Fibroblast of skin of left biceps (primary cell): ENCODE results near the gene EP300.
"Not testable (repeated sequence)": the region's sequence is repeated elsewhere in the genome, so short reads cannot be mapped to it uniquely, and the experiment has no call there.

ENCODE experiments used
- DNase-seq, 2 experiments: peaks; one replicate each; pipeline ENCODE4 v3.0.0-alpha.2; 2013; ENCODE audit warnings: low read depth in 2 of 2

Gene EP300

DNA sequence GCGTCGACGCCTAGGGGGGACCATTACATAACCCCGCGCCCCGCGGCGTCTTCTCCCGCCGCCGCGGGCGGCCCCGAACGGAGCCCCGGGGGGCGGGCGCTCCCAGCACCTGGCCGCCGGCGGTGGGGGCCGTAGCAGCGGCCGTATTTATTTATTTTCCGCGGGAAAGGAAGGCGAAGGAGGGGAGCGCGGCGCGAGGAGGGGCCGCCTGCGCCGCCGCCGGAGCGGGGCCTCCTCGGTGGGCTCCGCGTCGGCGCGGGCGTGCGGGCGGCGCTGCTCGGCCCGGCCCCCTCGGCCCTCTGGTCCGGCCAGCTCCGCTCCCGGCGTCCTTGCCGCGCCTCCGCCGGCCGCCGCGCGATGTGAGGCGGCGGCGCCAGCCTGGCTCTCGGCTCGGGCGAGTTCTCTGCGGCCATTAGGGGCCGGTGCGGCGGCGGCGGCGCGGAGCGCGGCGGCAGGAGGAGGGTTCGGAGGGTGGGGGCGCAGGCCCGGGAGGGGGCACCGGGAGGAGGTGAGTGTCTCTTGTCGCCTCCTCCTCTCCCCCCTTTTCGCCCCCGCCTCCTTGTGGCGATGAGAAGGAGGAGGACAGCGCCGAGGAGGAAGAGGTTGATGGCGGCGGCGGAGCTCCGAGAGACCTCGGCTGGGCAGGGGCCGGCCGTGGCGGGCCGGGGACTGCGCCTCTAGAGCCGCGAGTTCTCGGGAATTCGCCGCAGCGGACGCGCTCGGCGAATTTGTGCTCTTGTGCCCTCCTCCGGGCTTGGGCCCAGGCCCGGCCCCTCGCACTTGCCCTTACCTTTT, at the start of gene EP300:
EP300 (plus strand) TSS at position 570 of the 795 bp plus-strand sequence. CDS start 413 bp downstream, outside the sequence.
- peak; percentile 44 to 46 for DNase-seq

- DNase-seq, result no peak
Observed at GRCh38 chr22:41043722-41044121, 48.7 kb upstream of the EP300 start.

GRCh38 chr22:41045575-41045974, 46.8 kb upstream of the EP300 start:
- DNase-seq, result not testable (repeated sequence)

DNA sequence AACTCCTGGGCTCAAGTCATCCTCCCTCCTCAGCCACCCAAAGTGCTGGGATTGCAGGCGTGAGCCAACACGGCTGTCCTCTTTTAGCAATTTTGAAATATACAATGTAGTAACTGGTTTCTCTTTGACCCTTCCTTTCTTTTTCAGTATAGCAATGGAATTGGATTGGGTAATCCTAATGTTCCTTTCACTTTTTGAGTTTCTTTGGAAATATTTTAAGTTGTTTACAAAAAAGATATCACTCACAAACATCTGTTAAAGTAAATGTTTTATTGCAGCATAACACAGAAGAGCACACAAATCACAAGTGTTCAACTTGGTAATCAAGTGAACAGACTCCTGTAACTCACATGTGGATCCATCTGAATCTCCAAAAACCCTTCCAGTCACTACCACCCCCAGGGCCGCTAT, 44.6 kb upstream of the EP300 start:
- DNase-seq, result no peak

DNA sequence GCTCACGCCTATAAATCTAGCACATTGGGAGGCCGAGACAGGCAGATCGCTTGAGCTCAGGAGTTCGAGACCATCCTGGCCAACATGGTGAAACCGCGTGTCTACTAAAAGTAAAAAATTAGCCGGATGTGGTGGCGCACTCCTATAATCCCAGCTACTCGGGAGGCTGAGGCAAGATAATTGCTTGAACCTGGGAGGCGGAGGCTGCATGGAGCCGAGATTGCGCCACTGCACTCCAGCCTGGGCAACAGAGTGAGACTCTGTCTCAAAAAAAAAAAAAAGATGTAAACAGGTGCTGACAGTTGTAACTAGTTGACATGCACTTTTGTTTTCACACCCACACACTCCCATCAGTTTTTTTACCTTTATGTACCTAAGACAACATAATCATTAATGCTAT, 44.0 kb upstream of the EP300 start:
- not testable (repeated sequence) for DNase-seq

DNA sequence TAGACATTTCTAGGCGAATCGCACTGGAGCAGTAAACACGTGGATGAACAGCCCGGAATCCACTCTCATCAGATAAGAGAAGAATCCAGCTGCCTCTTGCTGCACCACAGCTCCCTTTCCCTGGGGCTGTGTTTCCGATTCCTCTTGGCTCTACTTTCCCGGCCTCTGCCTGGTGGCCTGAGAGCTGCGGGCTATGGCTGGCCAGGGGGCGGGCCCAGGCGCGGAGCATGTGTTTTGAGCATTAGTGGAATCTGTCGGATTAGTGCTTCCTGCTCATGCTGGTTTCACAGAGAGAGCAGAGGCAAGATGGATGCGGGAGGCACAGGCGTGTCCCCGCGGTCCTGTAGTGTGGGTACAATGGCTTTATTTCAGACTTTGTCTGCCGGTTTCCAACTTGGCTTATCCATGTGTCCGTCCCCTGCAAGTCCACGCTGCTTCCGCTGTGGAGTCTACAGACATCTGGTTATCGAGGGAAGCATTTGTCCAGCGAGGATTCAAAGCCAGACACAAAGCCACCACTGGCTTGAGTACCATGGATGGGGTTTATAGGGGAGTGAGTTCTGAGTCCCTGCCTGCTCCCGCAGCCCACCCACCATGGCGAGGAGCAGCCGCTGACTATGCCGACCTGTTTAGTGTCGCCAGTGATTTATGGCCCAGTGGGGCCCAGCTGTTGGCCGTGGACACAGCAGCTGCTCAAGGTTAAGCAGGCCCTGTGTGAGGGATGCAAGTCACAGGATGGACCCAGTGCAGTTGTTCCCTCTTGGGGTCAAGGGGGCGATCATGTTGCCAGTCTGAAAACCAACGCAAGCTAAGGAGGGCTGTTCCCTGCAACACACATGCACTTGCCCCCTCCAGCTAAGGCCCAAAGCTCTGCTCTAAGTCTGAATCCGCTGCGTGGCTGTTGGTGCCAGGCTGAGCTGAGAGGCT, 43.3 kb upstream of the EP300 start:
- peak; percentile 28 to 35 for DNase-seq

DNA sequence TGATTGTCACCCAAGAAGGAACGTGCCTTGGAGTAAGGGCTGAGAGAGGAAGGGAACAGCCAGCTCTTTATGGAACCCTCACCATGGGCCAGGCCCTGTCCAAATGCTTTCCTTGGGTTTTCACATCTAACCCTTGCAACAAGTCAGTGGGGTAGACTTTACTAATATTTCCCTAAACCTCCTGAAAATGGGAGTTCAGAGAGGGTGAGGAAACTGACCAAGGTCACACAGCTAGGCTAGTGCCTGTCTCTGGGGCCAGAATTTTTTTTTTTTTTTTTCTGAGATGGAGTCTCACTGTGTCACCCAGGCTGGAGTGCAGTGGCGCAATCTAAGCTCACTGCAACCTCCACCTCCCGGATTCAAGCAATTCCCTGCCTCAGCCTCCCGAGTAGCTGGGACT, 42.6 kb upstream of the EP300 start:
- not testable (repeated sequence) for DNase-seq

DNA sequence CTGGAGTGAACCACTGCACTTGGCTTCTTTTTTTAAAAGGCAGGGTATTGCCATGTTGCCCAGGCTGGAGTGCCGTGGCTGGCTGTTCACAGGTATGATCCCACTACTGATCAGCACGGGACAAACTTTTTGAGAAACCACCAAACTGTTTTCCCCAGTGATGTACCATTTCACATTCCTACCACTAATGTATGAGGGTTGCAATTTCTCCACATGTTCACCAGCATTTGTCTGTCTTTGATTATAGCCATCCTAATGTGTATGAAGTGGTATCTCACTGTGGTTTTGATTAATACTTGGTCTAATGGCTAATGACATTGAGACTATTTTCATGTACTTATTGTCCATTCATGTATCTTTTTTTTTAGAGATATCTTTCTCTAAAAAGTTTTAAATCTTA, 41.5 kb upstream of the EP300 start:
- DNase-seq, result no peak

GRCh38 chr22:41052661-41053490, 39.5 kb upstream of the EP300 start:
- DNase-seq, result peak; percentile 39 to 42

DNA sequence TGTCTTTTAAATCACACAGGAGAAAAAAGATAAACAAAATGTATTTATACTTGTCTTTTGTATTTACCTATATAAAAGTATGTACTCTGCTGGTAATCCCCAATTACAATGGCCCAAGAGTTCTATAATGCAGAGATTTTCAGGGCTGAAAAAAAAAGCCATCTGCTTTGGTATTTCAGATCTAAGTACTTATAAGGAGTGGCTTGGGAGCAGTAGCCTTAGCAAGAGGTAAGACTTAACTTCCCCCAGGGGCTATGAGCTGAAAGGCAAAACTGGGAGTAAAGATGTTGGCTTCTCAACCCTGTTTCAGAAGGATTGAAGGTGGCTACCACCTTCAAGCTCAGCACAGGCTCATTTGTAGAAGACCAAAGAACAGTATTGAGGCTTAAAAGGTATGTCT, 35.3 kb upstream of the EP300 start:
- DNase-seq, result no peak

DNA sequence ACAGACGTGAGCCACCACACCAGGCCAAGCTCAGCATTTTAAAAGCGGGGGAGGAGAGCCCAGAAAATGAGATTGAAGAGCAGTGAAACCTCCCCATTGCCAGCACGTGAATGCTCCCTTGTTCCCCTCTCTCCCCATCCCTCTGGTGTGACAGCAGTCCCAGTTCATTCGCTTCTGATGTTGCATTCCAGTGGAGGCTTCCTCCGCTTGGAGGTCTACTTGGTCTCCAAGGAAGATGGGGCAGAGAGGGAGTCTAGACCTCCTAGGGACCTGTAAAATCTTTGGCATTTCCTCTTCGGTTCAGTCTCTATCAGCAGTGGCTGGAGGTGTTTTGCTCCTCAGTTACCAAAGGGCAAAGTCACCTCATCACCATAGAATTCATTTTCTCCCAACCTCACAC, 30.2 kb upstream of the EP300 start:
- no peak for DNase-seq

DNA sequence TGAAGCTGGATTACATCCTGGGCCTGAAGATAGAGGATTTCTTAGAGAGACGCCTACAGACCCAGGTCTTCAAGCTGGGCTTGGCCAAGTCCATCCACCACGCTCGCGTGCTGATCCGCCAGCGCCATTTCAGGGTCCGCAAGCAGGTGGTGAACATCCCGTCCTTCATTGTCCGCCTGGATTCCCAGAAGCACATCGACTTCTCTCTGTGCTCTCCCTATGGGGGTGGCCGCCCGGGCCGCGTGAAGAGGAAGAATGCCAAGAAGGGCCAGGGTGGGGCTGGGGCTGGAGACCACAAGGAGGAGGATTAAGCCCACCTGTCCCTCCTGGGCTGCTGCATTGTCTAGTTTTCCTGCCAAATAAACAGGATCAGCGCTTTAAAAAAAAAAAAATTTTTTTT, 28.1 kb upstream of the EP300 start:
- DNase-seq, result not testable (repeated sequence)

GRCh38 chr22:41066341-41066740, 26.1 kb upstream of the EP300 start:
- DNase-seq, result not testable (repeated sequence)

DNA sequence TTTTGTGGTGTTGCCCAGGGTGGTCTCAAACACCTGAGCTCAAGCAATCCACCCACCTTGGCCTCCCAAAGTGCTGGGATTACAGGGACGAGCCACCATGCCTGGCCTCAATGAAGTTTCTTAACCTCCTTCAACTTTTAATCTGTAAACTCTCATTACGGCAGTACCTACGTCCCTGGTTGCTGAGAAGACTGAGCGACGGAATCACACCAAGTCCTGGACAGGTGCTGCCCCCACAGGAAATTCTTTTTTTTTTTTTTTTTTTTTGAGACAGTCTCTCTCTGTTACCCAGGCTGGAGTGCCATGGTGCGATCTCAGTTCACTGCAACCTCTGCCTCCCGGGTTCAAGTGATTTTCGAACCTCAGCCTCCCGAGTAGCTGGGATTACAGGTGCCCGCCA, 24.4 kb upstream of the EP300 start:
- not testable (repeated sequence) for DNase-seq

DNA sequence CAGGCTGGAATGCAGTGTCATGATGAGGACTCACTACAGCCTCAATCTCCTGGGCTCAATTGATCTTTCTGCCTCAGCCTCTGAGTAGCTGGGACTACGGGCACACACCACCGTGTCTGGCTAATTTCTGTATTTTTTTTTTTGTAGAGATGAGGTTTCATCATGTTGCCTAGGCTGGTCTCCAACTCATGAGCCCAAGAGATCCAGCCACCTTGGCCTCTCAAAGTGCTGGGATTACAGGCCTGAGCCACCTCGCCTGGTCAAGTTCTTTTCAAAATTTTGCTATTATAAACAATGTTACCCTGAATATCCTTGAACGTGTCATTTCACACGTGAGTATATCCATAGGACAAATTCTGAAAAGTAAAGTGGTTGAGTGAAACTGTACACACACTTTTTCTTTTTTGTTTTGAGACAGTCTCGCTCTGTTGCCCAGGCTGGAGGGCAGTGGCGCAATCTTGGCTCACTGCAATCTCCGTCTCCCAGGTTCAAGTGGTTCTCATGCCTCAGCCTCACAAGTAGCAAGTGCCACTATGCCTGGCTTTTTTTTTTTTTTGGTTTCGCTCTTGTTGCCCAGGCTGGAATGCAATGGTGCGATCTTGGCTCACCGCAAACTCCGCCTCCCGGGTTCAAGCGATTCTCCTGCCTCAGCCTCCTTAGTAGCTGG, 21.6 kb upstream of the EP300 start:
- no peak for DNase-seq

DNA sequence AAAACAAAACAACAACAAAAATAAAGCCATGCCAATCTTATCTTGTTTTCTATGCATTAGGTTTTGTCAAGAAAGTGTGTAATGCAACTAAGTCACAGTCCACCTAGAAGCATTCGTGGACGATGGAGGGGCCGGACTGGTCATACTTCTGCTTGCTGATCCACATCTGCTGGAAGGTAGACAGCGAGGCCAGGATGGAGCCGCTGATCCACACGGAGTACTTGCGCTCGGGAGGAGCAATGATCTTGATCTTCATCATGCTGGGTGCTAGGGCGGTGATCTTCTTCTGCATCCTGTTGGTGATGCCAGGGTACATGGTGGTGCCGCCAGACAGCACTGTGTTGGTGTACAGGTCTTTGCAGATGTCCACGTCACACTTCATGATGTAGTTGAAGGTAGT, 18.3 kb upstream of the EP300 start:
- no peak for DNase-seq

GRCh38 chr22:41074466-41074865, 17.9 kb upstream of the EP300 start:
- DNase-seq, result no peak

GRCh38 chr22:41074941-41075710, 17.3 kb upstream of the EP300 start:
- no peak for DNase-seq

GRCh38 chr22:41075946-41076345, 16.4 kb upstream of the EP300 start:
- no peak for DNase-seq

DNA sequence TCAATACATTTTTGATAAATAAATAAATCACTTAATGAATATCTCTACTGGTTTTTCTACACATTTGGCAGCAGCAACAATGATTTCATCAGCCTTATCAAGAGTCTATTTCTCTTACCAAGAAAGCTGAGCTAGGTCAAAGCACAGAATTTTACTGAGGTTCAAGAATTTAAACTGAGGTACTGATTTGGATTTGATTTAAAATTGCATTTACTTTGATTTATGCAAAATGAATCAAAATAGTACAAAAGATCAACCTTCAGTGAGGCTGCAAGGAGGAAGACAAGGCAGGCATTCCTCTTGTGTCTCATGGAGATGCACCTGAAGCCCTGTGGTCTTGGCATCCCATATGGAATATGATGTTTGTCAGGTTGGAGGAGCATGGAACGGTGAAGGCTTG, 15.5 kb upstream of the EP300 start:
- no peak for DNase-seq
